Measurements from ENCODE around the gene SELENOH. TPM values are rescaled to one million over a fixed set of nuclear protein-coding genes. Genes with fewer than 3 reads are reported as not detected.

SELENOH gene
- total RNA-seq, 1 experiment from 2014 or later = 246 TPM

- Histone ChIP-seq H3K4me3 (ENCODE audit: insufficient read depth, low read depth, low read length) (peak overlapping the region; percentile 87), H3K27me3 (ENCODE audit: control insufficient read depth, insufficient read depth, low read length) (no peaks in the 10 kb centered on the region), H3K36me3 (replicated peaks; ENCODE audit: control insufficient read depth, insufficient read depth, low read length) (no peaks in the 10 kb centered on the region; the same call in 1 of the 2 replicates)
- peak; percentile 57 for DNase-seq
These were observed 22.3 kb downstream of the SELENOH start for GRCh38 chr11:57763568-57763967.

GRCh38 chr11:57764021-57764420 is 22.7 kb downstream of the SELENOH start:
- no peaks in the 10 kb centered on the region for H3K27me3 ChIP-seq (ENCODE audit: control insufficient read depth, insufficient read depth, low read length)
- DNase-seq = no peak
- no peaks in the 10 kb centered on the region; the same call in 1 of the 2 replicates for H3K36me3 ChIP-seq (replicated peaks; ENCODE audit: control insufficient read depth, insufficient read depth, low read length)
- peak overlapping the region; percentile 87 for H3K4me3 ChIP-seq (ENCODE audit: insufficient read depth, low read depth, low read length)

- Histone ChIP-seq H3K27me3 (ENCODE audit: control insufficient read depth, insufficient read depth, low read length) (no peaks in the 10 kb centered on the region), H3K4me3 (ENCODE audit: insufficient read depth, low read depth, low read length) (peak overlapping the region; percentile 87), H3K36me3 (replicated peaks; ENCODE audit: control insufficient read depth, insufficient read depth, low read length) (no peaks in the 10 kb centered on the region; the same call in 1 of the 2 replicates)
- no peak for DNase-seq
These were observed 23.3 kb downstream of the SELENOH start for GRCh38 chr11:57764566-57764965.

GRCh38 chr11:57764972-57765371 is 23.7 kb downstream of the SELENOH start:
- Histone ChIP-seq H3K27me3 (ENCODE audit: control insufficient read depth, insufficient read depth, low read length) (no peaks in the 10 kb centered on the region), H3K36me3 (replicated peaks; ENCODE audit: control insufficient read depth, insufficient read depth, low read length) (no peaks in the 10 kb centered on the region; the same call in 1 of the 2 replicates), H3K4me3 (ENCODE audit: insufficient read depth, low read depth, low read length) (no peak overlapping the region)
- DNase-seq = no peak

GRCh38 chr11:57770793-57771192 is 29.5 kb downstream of the SELENOH start:
- no peaks in the 10 kb centered on the region for H3K27me3 ChIP-seq (ENCODE audit: control insufficient read depth, insufficient read depth, low read length)
- DNase-seq = no peak
- H3K4me3 ChIP-seq (ENCODE audit: insufficient read depth, low read depth, low read length) = no peak overlapping the region
- no peaks in the 10 kb centered on the region for H3K36me3 ChIP-seq (replicated peaks; ENCODE audit: control insufficient read depth, insufficient read depth, low read length)

GRCh38 chr11:57771365-57771764 is 30.1 kb downstream of the SELENOH start:
- no peak overlapping the region for H3K4me3 ChIP-seq (ENCODE audit: insufficient read depth, low read depth, low read length)
- DNase-seq = no peak
- H3K36me3 ChIP-seq (replicated peaks; ENCODE audit: control insufficient read depth, insufficient read depth, low read length) = no peaks in the 10 kb centered on the region
- no peaks in the 10 kb centered on the region for H3K27me3 ChIP-seq (ENCODE audit: control insufficient read depth, insufficient read depth, low read length)

- Histone ChIP-seq H3K4me3 (ENCODE audit: insufficient read depth, low read depth, low read length) (no peak overlapping the region), H3K36me3 (replicated peaks; ENCODE audit: control insufficient read depth, insufficient read depth, low read length) (no peaks in the 10 kb centered on the region), H3K27me3 (ENCODE audit: control insufficient read depth, insufficient read depth, low read length) (no peaks in the 10 kb centered on the region)
- DNase-seq = no peak
These were observed 31.3 kb downstream of the SELENOH start for GRCh38 chr11:57772562-57772961.

- H3K27me3 ChIP-seq (ENCODE audit: control insufficient read depth, insufficient read depth, low read length) = no peaks in the 10 kb centered on the region
- DNase-seq = no peak
- H3K36me3 ChIP-seq (replicated peaks; ENCODE audit: control insufficient read depth, insufficient read depth, low read length) = no peaks in the 10 kb centered on the region
- H3K4me3 ChIP-seq (ENCODE audit: insufficient read depth, low read depth, low read length) = no peak overlapping the region
These were observed 31.8 kb downstream of the SELENOH start for GRCh38 chr11:57773026-57773598.

GRCh38 chr11:57775491-57775890 is 34.2 kb downstream of the SELENOH start:
- Histone ChIP-seq H3K4me3 (ENCODE audit: insufficient read depth, low read depth, low read length) (no peak overlapping the region), H3K27me3 (ENCODE audit: control insufficient read depth, insufficient read depth, low read length) (no peaks in the 10 kb centered on the region), H3K36me3 (replicated peaks; ENCODE audit: control insufficient read depth, insufficient read depth, low read length) (no peaks in the 10 kb centered on the region)
- no peak for DNase-seq

- Histone ChIP-seq H3K36me3 (replicated peaks; ENCODE audit: control insufficient read depth, insufficient read depth, low read length) (no peaks in the 10 kb centered on the region), H3K4me3 (ENCODE audit: insufficient read depth, low read depth, low read length) (no peak overlapping the region), H3K27me3 (ENCODE audit: control insufficient read depth, insufficient read depth, low read length) (no peaks in the 10 kb centered on the region)
- no peak for DNase-seq
These were observed 34.8 kb downstream of the SELENOH start for GRCh38 chr11:57776031-57776521.

- Histone ChIP-seq H3K36me3 (replicated peaks; ENCODE audit: control insufficient read depth, insufficient read depth, low read length) (no peaks in the 10 kb centered on the region), H3K27me3 (ENCODE audit: control insufficient read depth, insufficient read depth, low read length) (no peaks in the 10 kb centered on the region), H3K4me3 (ENCODE audit: insufficient read depth, low read depth, low read length) (no peak overlapping the region)
- DNase-seq = no peak
These were observed 35.4 kb downstream of the SELENOH start for GRCh38 chr11:57776577-57777210.

GRCh38 chr11:57777969-57778317 is 36.7 kb downstream of the SELENOH start:
- H3K36me3 ChIP-seq (replicated peaks; ENCODE audit: control insufficient read depth, insufficient read depth, low read length) = no peaks in the 10 kb centered on the region
- H3K27me3 ChIP-seq (ENCODE audit: control insufficient read depth, insufficient read depth, low read length) = no peaks in the 10 kb centered on the region
- DNase-seq = no peak
- no peak overlapping the region for H3K4me3 ChIP-seq (ENCODE audit: insufficient read depth, low read depth, low read length)

GRCh38 chr11:57778318-57779037 is 37.2 kb downstream of the SELENOH start:
- no peak overlapping the region for H3K4me3 ChIP-seq (ENCODE audit: insufficient read depth, low read depth, low read length)
- H3K36me3 ChIP-seq (replicated peaks; ENCODE audit: control insufficient read depth, insufficient read depth, low read length) = no peaks in the 10 kb centered on the region
- no peaks in the 10 kb centered on the region for H3K27me3 ChIP-seq (ENCODE audit: control insufficient read depth, insufficient read depth, low read length)
- peak; percentile 55 for DNase-seq

GRCh38 chr11:57779276-57779675 is 38.0 kb downstream of the SELENOH start:
- no peak for DNase-seq
- no peak overlapping the region for H3K4me3 ChIP-seq (ENCODE audit: insufficient read depth, low read depth, low read length)
- H3K36me3 ChIP-seq (replicated peaks; ENCODE audit: control insufficient read depth, insufficient read depth, low read length) = no peaks in the 10 kb centered on the region
- no peaks in the 10 kb centered on the region for H3K27me3 ChIP-seq (ENCODE audit: control insufficient read depth, insufficient read depth, low read length)

GRCh38 chr11:57781529-57781943 is 40.2 kb downstream of the SELENOH start:
- Histone ChIP-seq H3K4me3 (ENCODE audit: insufficient read depth, low read depth, low read length) (no peak overlapping the region), H3K36me3 (replicated peaks; ENCODE audit: control insufficient read depth, insufficient read depth, low read length) (no peaks in the 10 kb centered on the region)
- DNase-seq = peak; percentile 64

More at GRCh38 chr11:57781529-57781943, 40.2 kb downstream of the SELENOH start:
- H3K27me3 ChIP-seq (ENCODE audit: control insufficient read depth, insufficient read depth, low read length) = no peaks in the 10 kb centered on the region

Measured in H7 (cell line).